Right atrium auricular region (tissue), 2 donors: ENCODE measurements around the gene ARHGEF6. TPM values are rescaled to one million over a fixed set of nuclear protein-coding genes. Genes with fewer than 3 reads are reported as not detected.

ENCODE experiments used
- DNase-seq: peaks from one replicate; pipeline ENCODE4 v3.0.0-alpha.2; 2019; ENCODE audit warnings: low spot score
- H3K27ac ChIP-seq, 2 donors: fragments of 200-600 bp; sonication (generic); 1 replicate in 1 of 2; 2 replicates in 1 of 2; pipeline ENCODE4 v1.5.1; 2016 to 2019
- H3K27me3 ChIP-seq, 2 donors: fragments of 200-600 bp; sonication (generic); one replicate each; pipeline versions ENCODE4 v1.5.1 to v1.6.0; 2017 to 2019
- H3K36me3 ChIP-seq: fragments of 200-600 bp; sonication (generic); one replicate; pipeline ENCODE4 v1.5.1; 2016
- H3K4me1 ChIP-seq, 2 donors: fragments of 200-600 bp; sonication (generic); one replicate each; pipeline versions ENCODE4 v1.5.1 to v1.6.0; 2017 to 2019
- H3K4me3 ChIP-seq, 2 donors: fragments of 200-600 bp; sonication (generic); 1 replicate in 1 of 2; 2 replicates in 1 of 2; pipeline ENCODE4 v1.5.1; 2017 to 2019; ENCODE audit warnings: mild to moderate bottlenecking in 1 of 2, moderate library complexity in 1 of 2
- H3K9me3 ChIP-seq, 2 donors: fragments of 200-600 bp; sonication (generic); one replicate each; pipeline ENCODE4 v1.5.1; 2019
- CTCF ChIP-seq, 2 donors: fragments of 200-600 bp; sonication (generic); IDR thresholded peaks; one replicate each; pipeline ENCODE4 v1.5.1; 2019; ENCODE audit warnings: antibody characterized with exemption in 2 of 2
- total RNA-seq, 2 donors: library from RNA; depleted of rRNA; stranded (reverse); fragments of >200 nt; gene quantifications; one replicate each; pipeline ENCODE4 v1.1.0, GENCODE V29; 2016

The ARHGEF6 gene
- total RNA-seq, 2 donors from 2014 or later: 41.3 to 45.8 TPM

- TF ChIP-seq CTCF (IDR thresholded peaks at IDR 0.05): no peak
- H3K36me3 ChIP-seq: no peaks in the 10 kb centered on the region
- DNase-seq: no peak
These were observed 153.3 kb downstream of the ARHGEF6 start for GRCh38 chrX:136627409-136627808.

GRCh38 chrX:136626891-136627290, 153.8 kb downstream of the ARHGEF6 start:
- H3K36me3 ChIP-seq: no peaks in the 10 kb centered on the region
- no peak for TF ChIP-seq CTCF (IDR thresholded peaks at IDR 0.05)
- no peak for DNase-seq
- H3K27ac ChIP-seq: no peak overlapping the region
- H3K4me1 ChIP-seq: no peaks in the 10 kb centered on the region
- no peaks in the 10 kb centered on the region for H3K27me3 ChIP-seq
- no peaks in the 10 kb centered on the region for H3K9me3 ChIP-seq
- no peak overlapping the region for H3K4me3 ChIP-seq

More at GRCh38 chrX:136627409-136627808, 153.3 kb downstream of the ARHGEF6 start:
- H3K27ac ChIP-seq: no peak overlapping the region
- no peaks in the 10 kb centered on the region for H3K4me1 ChIP-seq
- H3K4me3 ChIP-seq: no peak overlapping the region
- no peaks in the 10 kb centered on the region for H3K9me3 ChIP-seq
- no peaks in the 10 kb centered on the region for H3K27me3 ChIP-seq

- DNase-seq: no peak
- Histone ChIP-seq H3K4me3 (no peak overlapping the region), H3K9me3 (no peaks in the 10 kb centered on the region), H3K36me3 (no peaks in the 10 kb centered on the region), H3K27me3 (no peaks in the 10 kb centered on the region), H3K4me1 (no peaks in the 10 kb centered on the region), H3K27ac (no peak overlapping the region)
- no peak for TF ChIP-seq CTCF (IDR thresholded peaks at IDR 0.05)
These were observed 154.5 kb downstream of the ARHGEF6 start for GRCh38 chrX:136626237-136626636.

GRCh38 chrX:136625246-136625645, 155.5 kb downstream of the ARHGEF6 start:
- no peak for DNase-seq
- no peak overlapping the region for H3K27ac ChIP-seq
- H3K4me1 ChIP-seq: no peaks in the 10 kb centered on the region
- no peaks in the 10 kb centered on the region for H3K9me3 ChIP-seq
- no peak overlapping the region for H3K4me3 ChIP-seq
- H3K27me3 ChIP-seq: no peaks in the 10 kb centered on the region
- TF ChIP-seq CTCF (IDR thresholded peaks at IDR 0.05): no peak
- H3K36me3 ChIP-seq: no peaks in the 10 kb centered on the region

GRCh38 chrX:136623396-136623795, 157.3 kb downstream of the ARHGEF6 start:
- TF ChIP-seq CTCF (IDR thresholded peaks at IDR 0.05): no peak
- Histone ChIP-seq H3K9me3 (no peaks in the 10 kb centered on the region), H3K4me3 (no peak overlapping the region), H3K27me3 (no peaks in the 10 kb centered on the region), H3K27ac (no peak overlapping the region), H3K36me3 (no peaks in the 10 kb centered on the region), H3K4me1 (no peaks in the 10 kb centered on the region)
- DNase-seq: no peak

GRCh38 chrX:136622568-136622967, 158.2 kb downstream of the ARHGEF6 start:
- H3K27me3 ChIP-seq: no peaks in the 10 kb centered on the region
- no peak overlapping the region for H3K4me3 ChIP-seq
- H3K36me3 ChIP-seq: no peaks in the 10 kb centered on the region
- TF ChIP-seq CTCF (IDR thresholded peaks at IDR 0.05): no peak
- no peak for DNase-seq
- no peaks in the 10 kb centered on the region for H3K9me3 ChIP-seq
- no peak overlapping the region for H3K27ac ChIP-seq
- H3K4me1 ChIP-seq: no peaks in the 10 kb centered on the region
